Upper lobe of left lung (tissue), 6 donors: ENCODE results near the gene CDH22. TPM values are rescaled to one million over a fixed set of nuclear protein-coding genes. Genes with fewer than 3 reads are reported as not detected.

ENCODE experiments used
- ATAC-seq, 2 donors: fragments of 200-7000 bp; cut with Tn5 transposase; one replicate each; pipeline ENCODE4 v1.9.1; 2022; ENCODE audit warnings: mild to moderate bottlenecking in 2 of 2, moderate library complexity in 2 of 2; ENCODE audit not compliant: low FRiP score in 2 of 2
- DNase-seq, 2 donors: peaks; one replicate each; pipeline ENCODE4 v3.0.0-alpha.2; 2019 to 2020
- H3K27ac ChIP-seq, 4 donors: fragments of 200-600 bp; sonication (generic); one replicate each; pipeline ENCODE4 v1.5.1; 2016 to 2019
- H3K27me3 ChIP-seq, 4 donors: fragments of 200-600 bp; sonication (generic); one replicate each; pipeline ENCODE4 v1.5.1; 2017 to 2019
- H3K36me3 ChIP-seq, 4 donors: fragments of 200-600 bp; sonication (generic); one replicate each; pipeline ENCODE4 v1.5.1; 2016 to 2019
- H3K4me1 ChIP-seq, 4 donors: fragments of 200-600 bp; sonication (generic); one replicate each; pipeline ENCODE4 v1.5.1; 2018 to 2019
- H3K4me3 ChIP-seq, 4 donors: fragments of 200-600 bp; sonication (generic); one replicate each; pipeline ENCODE4 v1.5.1; 2017 to 2019; ENCODE audit warnings: mild to moderate bottlenecking in 2 of 4, moderate library complexity in 1 of 4
- H3K9me3 ChIP-seq, 4 donors: fragments of 200-600 bp; sonication (generic); one replicate each; pipeline ENCODE4 v1.5.1; 2018 to 2019
- EP300 ChIP-seq, 4 donors: sonication (generic); formaldehyde crosslinking; IDR thresholded peaks; one replicate each; pipeline ENCODE4 v1.5.1; 2017; ENCODE audit warnings: antibody characterized with exemption in 4 of 4, control low read depth in 2 of 4
- POLR2A ChIP-seq, 4 donors: fragments of 450-650 bp; IDR thresholded peaks; one replicate each; pipeline ENCODE4 v1.5.1; 2016 to 2017; ENCODE audit warnings: antibody characterized with exemption in 4 of 4, mild to moderate bottlenecking in 2 of 4
- POLR2AphosphoS5 ChIP-seq, 2 donors: sonication (generic); formaldehyde crosslinking; IDR thresholded peaks; one replicate each; pipeline ENCODE4 v1.5.1; 2017; ENCODE audit warnings: antibody characterized with exemption in 2 of 2
- WGBS, 2 donors: methylation state at CpG; one replicate each; pipeline ENCODE4 v1.1.5; 2017 to 2018; 5-methylcytosine and 5-hydroxymethylcytosine counted together
- total RNA-seq, 6 donors: library from RNA; depleted of rRNA in 4 of 6; stranded (reverse); fragments of >200 nt in 4 of 6; gene quantifications; one replicate each; pipeline versions ENCODE4 v1.1.0 to v1.2.1, GENCODE V29; 2016 to 2021
- TF ChIP-seq, protein P1 (sequence below), 6 experiments: fragments of 450-650 bp in 4 of 6; fragments of 200-600 bp in 2 of 6; sonication (generic) in 2 of 6; IDR thresholded peaks; one replicate each; pipeline ENCODE4 v1.5.1; 2016 to 2019; ENCODE audit warnings: antibody characterized with exemption in 6 of 6
- donor health status: DM: no; HTN: no; CAD: no; lungs with moderate emphysema.
- donor health status: DM: no; HTN: yes; CAD: no; lungs with severe emphysema.

CDH22 gene
- total RNA-seq, 6 donors from 2014 or later, result 0.10 to 0.40 (median 0.24) TPM; not detected in 2

DNA sequence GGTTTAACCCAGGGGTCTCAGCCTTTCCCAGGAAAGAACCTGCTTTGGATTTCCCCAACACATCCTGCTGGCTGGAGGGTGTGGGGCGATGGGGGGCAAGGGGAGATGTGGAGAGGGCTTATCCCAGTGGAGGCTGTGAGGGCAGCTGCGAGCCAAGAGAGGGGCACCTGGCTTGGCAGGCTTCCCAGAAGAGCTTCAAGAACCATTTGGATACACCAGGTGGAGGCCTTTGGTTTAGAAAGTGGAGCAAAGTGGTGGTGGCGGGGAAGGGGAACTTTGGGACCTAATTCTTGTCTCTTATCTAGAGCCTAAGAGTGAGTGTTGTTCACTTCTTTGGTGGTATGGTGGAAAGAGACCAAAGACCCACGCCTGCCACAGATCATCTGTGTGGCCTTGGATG lies 177.8 kb downstream of the CDH22 start:
- TF ChIP-seq EP300 (IDR thresholded peaks at IDR 0.05) (no peak), POLR2A (IDR thresholded peaks at IDR 0.05) (no peak)
- TF ChIP-seq, protein P1, sequence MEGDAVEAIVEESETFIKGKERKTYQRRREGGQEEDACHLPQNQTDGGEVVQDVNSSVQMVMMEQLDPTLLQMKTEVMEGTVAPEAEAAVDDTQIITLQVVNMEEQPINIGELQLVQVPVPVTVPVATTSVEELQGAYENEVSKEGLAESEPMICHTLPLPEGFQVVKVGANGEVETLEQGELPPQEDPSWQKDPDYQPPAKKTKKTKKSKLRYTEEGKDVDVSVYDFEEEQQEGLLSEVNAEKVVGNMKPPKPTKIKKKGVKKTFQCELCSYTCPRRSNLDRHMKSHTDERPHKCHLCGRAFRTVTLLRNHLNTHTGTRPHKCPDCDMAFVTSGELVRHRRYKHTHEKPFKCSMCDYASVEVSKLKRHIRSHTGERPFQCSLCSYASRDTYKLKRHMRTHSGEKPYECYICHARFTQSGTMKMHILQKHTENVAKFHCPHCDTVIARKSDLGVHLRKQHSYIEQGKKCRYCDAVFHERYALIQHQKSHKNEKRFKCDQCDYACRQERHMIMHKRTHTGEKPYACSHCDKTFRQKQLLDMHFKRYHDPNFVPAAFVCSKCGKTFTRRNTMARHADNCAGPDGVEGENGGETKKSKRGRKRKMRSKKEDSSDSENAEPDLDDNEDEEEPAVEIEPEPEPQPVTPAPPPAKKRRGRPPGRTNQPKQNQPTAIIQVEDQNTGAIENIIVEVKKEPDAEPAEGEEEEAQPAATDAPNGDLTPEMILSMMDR (IDR thresholded peaks at IDR 0.05), result no peak
- H3K27ac ChIP-seq, result no peak overlapping the region
- peaks cover 0 to 9% (median 2%) of the 10 kb centered on the region in 4 donors for H3K4me1 ChIP-seq
- H3K36me3 ChIP-seq, result peaks cover 0 to 36% (median 6%) of the 10 kb centered on the region in 4 donors
- no peak for ATAC-seq
- no peak for DNase-seq
- H3K9me3 ChIP-seq, result no peaks in the 10 kb centered on the region
- WGBS, 2 donors, result 49 to 58% methylated on average over 4 of the region's 4 CpGs
- no peaks in the 10 kb centered on the region for H3K27me3 ChIP-seq
- H3K4me3 ChIP-seq, result no peak overlapping the region

DNA sequence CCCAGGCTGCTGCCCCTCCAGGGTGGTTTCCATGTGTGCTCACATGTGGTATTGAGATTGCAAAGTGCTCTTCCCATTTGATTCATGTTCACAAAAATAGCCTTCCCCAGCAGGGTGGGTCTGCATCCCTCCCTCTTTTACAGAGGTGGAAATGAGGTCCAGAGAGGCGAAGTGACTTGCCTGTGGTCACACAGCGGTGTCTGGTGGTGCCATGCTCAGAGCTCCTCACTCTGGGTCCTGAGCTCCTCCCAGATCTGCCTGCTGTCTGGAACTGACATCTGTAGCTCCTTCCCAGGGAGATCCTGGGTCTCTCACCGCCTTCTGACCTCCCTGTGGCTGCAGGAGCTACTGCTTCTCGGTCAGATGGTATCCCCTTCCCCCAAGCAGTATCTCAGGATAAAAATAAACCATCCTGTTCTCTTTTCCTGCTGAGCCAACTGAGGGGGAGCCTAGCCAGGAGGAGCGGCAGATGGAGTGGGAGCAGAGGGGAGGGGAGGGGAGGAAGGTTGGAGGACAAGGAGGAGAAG lies 178.3 kb downstream of the CDH22 start:
- H3K9me3 ChIP-seq, result no peaks in the 10 kb centered on the region
- H3K36me3 ChIP-seq, result peaks cover 0 to 41% (median 6%) of the 10 kb centered on the region in 4 donors
- WGBS, 2 donors, result 35% methylated on average over 5 of the region's 5 CpGs
- H3K27ac ChIP-seq, result no peak overlapping the region
- DNase-seq (no peak), ATAC-seq (no peak)
- H3K4me3 ChIP-seq, result no peak overlapping the region
- H3K27me3 ChIP-seq, result no peaks in the 10 kb centered on the region
- peaks cover 0 to 9% (median 2%) of the 10 kb centered on the region in 4 donors for H3K4me1 ChIP-seq
- TF ChIP-seq EP300 (IDR thresholded peaks at IDR 0.05), result no peak
- no peak for TF ChIP-seq POLR2A (IDR thresholded peaks at IDR 0.05)
- TF ChIP-seq, protein P1 (IDR thresholded peaks at IDR 0.05), result no peak
- no peak for TF ChIP-seq POLR2AphosphoS5 (IDR thresholded peaks at IDR 0.05)

DNA sequence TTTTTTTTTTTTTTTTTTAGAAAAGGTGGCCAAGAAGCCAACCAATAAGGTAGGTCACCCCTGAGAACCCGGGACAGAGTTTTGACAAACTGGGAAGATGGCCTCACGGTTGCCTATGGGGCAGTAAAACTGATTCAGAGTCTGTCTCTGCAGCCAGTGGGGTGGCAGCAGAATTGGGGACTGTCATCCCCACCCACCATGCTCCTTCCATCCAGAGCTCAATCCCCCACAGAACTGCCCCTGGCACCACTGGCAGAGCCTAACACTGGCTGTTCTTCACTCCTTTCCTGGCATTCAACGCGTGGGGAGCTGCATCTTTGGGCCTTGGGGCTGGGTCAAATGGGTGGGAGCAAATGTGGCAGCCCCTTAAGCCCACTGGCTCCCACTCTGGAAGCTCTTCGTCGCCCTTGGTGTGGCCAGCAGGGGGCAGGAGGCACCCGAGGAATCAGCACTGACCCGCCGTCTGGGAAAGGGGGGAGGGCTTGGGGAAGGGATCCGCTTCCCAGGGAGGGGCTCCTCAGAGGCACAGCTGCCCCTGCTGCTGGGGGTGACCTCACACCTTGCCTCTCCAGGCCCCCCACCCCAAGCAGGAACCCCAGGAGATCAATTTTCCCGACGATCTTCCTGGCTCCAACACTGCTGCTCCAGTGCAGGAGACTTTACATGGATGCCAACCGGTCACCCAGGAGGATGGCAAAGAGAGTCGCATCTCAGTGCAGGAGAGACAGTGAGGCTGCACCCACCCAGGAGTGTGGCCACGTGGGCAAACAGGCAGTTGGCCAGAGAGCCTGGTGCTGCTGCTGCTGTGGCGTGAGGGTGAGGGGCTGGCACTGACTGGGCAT lies 179.8 kb downstream of the CDH22 start:
- no peaks in the 10 kb centered on the region for H3K9me3 ChIP-seq
- H3K4me1 ChIP-seq, result peaks cover 0 to 9% (median 2%) of the 10 kb centered on the region in 4 donors
- TF ChIP-seq, protein P1 (IDR thresholded peaks at IDR 0.05), result peak in 5 of 6 experiments; percentile 23 to 53 (median 38)
- TF ChIP-seq EP300 (IDR thresholded peaks at IDR 0.05), result no peak
- DNase-seq (peak in 1 of 2 donors; percentile 59), ATAC-seq (peak in 1 of 2 donors; percentile 50)
- WGBS, 2 donors, result 51 to 53% methylated on average over 11 to 16 of the region's 16 CpGs
- H3K36me3 ChIP-seq, result peaks cover 3 to 53% (median 12%) of the 10 kb centered on the region in 4 donors
- no peak overlapping the region for H3K27ac ChIP-seq
- H3K4me3 ChIP-seq, result no peak overlapping the region
- H3K27me3 ChIP-seq, result no peaks in the 10 kb centered on the region

DNA sequence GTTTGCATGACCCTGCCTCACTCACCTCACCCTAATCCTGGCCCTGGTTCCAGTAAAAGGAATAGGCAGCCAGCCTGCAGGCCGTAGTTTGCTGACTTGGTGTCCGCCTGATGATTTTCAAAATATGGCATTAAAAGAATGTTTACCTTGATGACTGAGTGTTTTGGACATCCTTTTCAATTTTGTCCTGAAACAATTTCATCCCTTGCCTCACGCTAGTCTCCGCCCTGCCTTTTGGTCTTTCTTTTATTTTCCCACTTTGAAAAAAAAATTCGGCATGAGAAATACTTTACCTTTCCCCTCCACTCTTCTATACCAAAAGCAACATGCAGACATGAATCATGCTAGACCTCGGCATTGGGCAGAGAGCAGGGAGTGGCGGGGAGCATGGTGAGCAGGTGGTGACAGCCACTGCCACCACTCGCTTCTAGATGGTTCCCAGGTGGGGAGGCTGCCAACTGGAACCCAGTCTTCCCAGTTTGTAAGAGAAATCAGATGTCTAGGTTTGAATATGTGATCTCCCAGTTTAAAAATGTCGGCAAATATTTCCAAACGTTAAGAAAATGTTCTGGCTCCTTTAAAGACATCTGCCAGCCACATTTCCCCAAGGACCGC lies 180.8 kb downstream of the CDH22 start:
- no peak for ATAC-seq
- no peak overlapping the region for H3K27ac ChIP-seq
- no peaks in the 10 kb centered on the region for H3K9me3 ChIP-seq
- H3K36me3 ChIP-seq, result peaks cover 3 to 63% (median 20%) of the 10 kb centered on the region in 4 donors
- 87 to 91% methylated on average over 11 of the region's 11 CpGs for WGBS, 2 donors
- H3K4me1 ChIP-seq, result peaks cover 0 to 9% (median 0%) of the 10 kb centered on the region in 4 donors
- no peak overlapping the region for H3K4me3 ChIP-seq
- no peak for DNase-seq
- TF ChIP-seq EP300 (IDR thresholded peaks at IDR 0.05), result no peak
- H3K27me3 ChIP-seq, result no peaks in the 10 kb centered on the region

DNA sequence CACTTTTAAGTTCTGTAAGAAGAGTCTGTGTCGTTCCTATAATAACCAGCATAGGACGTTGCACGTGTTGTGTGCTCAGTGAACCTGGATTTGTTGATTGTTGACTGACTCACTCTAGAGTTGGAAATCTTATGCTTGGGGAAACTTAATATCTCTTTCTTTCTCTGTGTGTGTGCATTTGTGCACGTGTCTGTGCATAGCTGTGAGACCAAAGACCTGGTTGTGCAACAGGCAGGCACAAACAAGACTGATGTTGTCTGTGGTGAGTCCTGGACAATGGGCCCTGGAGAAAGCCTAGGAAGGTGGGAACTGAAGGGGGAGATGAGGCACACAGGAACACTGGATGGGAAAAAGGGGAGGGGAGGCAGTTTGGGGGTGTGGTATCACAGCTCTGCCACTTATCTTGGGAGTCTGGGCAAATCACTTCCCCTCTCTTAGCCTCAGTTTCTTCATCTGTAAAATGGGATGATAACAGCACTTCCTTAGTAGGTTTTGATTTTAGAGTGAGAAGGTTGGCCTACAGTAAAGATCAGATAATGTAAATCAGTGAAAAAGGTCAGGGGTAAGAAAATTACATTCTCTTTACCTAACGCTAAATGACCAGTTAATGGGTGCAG lies 181.8 kb downstream of the CDH22 start:
- Histone ChIP-seq H3K4me1 (peaks cover 2 to 11% (median 3%) of the 10 kb centered on the region in 4 donors), H3K27ac (no peak overlapping the region), H3K27me3 (no peaks in the 10 kb centered on the region), H3K9me3 (no peaks in the 10 kb centered on the region), H3K36me3 (peaks cover 3 to 72% (median 23%) of the 10 kb centered on the region in 4 donors), H3K4me3 (no peak overlapping the region)
- TF ChIP-seq POLR2A (IDR thresholded peaks at IDR 0.05) (no peak), EP300 (IDR thresholded peaks at IDR 0.05) (no peak), POLR2AphosphoS5 (IDR thresholded peaks at IDR 0.05) (no peak)
- TF ChIP-seq, protein P1 (IDR thresholded peaks at IDR 0.05), result no peak
- ATAC-seq (no peak), DNase-seq (no peak)
- WGBS, 2 donors, result 77 to 83% methylated on average over 4 to 5 of the region's 5 CpGs
